CD4-positive, alpha-beta memory T cell (primary cell): ENCODE results near the gene GRAMD1B. TPM values are rescaled to one million over a fixed set of nuclear protein-coding genes. Genes with fewer than 3 reads are reported as not detected.

Experiments used
- CTCF ChIA-PET: fragments of 350-600 bp; sonication (Branson Sonifier 250); formaldehyde crosslinking; loops from one replicate; lab custom pipeline; 2021; ENCODE audit warnings: inconsistent platforms; ENCODE audit not compliant: partially characterized antibody; lab: Charles Lee
- POLR2A ChIA-PET: fragments of 350-600 bp; sonication (Branson Sonifier 250); formaldehyde crosslinking; loops from one replicate; lab custom pipeline; 2021; ENCODE audit not compliant: partially characterized antibody; lab: Charles Lee
- DNase-seq, 5 donors: peaks; one replicate each; pipeline versions ENCODE4 v3.0.0 to v3.0.0-alpha.2; 2020 to 2022; ENCODE audit warnings: mixed read lengths in 1 of 5
- H3K27ac ChIP-seq: one replicate; pipeline ENCODE4 v1.7.0; 2013; ENCODE audit warnings: low read depth, low read length
- H3K27me3 ChIP-seq: 2 replicates; pipeline ENCODE4 v1.7.0; 2013; ENCODE audit warnings: mild to moderate bottlenecking, low read length, moderate library complexity; ENCODE audit not compliant: insufficient read depth
- H3K36me3 ChIP-seq: 2 replicates; pipeline ENCODE4 v1.7.0; 2013; ENCODE audit warnings: mild to moderate bottlenecking, low read length, moderate library complexity; ENCODE audit not compliant: insufficient read depth
- H3K4me1 ChIP-seq: 2 replicates; pipeline ENCODE4 v1.7.0; 2013; ENCODE audit warnings: mild to moderate bottlenecking, low read length, moderate library complexity; ENCODE audit not compliant: insufficient read depth
- H3K4me3 ChIP-seq, 2 donors: one replicate each; pipeline ENCODE4 v1.7.0; 2013; ENCODE audit warnings: low read length in 2 of 2, mild to moderate bottlenecking in 1 of 2
- H3K9me3 ChIP-seq, 2 donors: one replicate each; pipeline ENCODE4 v1.7.0; 2013; ENCODE audit warnings: low read length in 2 of 2, control low read depth in 1 of 2; ENCODE audit not compliant: control insufficient read depth in 1 of 2
- H3K27ac Mint-ChIP-seq, 7 donors: one replicate each; pipeline ENCODE4 v1.8.0; 2020 to 2021; ENCODE audit warnings: mixed read lengths in 7 of 7, mild to moderate bottlenecking in 6 of 7, inconsistent platforms in 3 of 7, moderate library complexity in 3 of 7
- H3K27me3 Mint-ChIP-seq, 2 donors: one replicate each; pipeline ENCODE4 v1.8.0; 2020 to 2021; ENCODE audit warnings: mixed read lengths in 2 of 2
- H3K36me3 Mint-ChIP-seq, 2 donors: one replicate each; pipeline ENCODE4 v1.8.0; 2020 to 2021; ENCODE audit warnings: mixed read lengths in 2 of 2, inconsistent platforms in 1 of 2, mild to moderate bottlenecking in 1 of 2
- H3K4me1 Mint-ChIP-seq, 4 donors: one replicate each; pipeline ENCODE4 v1.8.0; 2020 to 2021; ENCODE audit warnings: mixed read lengths in 4 of 4, mild to moderate bottlenecking in 1 of 4
- H3K4me3 Mint-ChIP-seq, 8 donors: one replicate each; pipeline ENCODE4 v1.8.0; 2020 to 2021; ENCODE audit warnings: mixed read lengths in 8 of 8, mild to moderate bottlenecking in 7 of 8, moderate library complexity in 6 of 8, inconsistent platforms in 3 of 8
- H3K9me3 Mint-ChIP-seq, 8 donors: one replicate each; pipeline ENCODE4 v1.8.0; 2020 to 2021; ENCODE audit warnings: mixed read lengths in 8 of 8, mild to moderate bottlenecking in 5 of 8, inconsistent platforms in 3 of 8, moderate library complexity in 1 of 8
- intact Hi-C: fragments of 100-400 bp; cut with micrococcal nuclease; formaldehyde crosslinking; loops from one replicate; pipeline ENCODE4 v1.15.1; 2023
- polyA plus RNA-seq, 2 donors: library from polyadenylated mRNA; unstranded; fragments of 300-500 nt; fragmentation: Illumina TruSeq; gene quantifications; one replicate each; pipeline ENCODE4 v1.2.3, GENCODE V29; 2021
- total RNA-seq, 2 experiments: library from RNA; stranded (reverse); gene quantifications; one replicate each; pipeline ENCODE4 v1.2.3, GENCODE V29; 2021

Gene GRAMD1B
- total and polyA plus RNA-seq, 4 experiments from 2014 or later = 4.2 to 26.0 (median 12.4) TPM

DNA sequence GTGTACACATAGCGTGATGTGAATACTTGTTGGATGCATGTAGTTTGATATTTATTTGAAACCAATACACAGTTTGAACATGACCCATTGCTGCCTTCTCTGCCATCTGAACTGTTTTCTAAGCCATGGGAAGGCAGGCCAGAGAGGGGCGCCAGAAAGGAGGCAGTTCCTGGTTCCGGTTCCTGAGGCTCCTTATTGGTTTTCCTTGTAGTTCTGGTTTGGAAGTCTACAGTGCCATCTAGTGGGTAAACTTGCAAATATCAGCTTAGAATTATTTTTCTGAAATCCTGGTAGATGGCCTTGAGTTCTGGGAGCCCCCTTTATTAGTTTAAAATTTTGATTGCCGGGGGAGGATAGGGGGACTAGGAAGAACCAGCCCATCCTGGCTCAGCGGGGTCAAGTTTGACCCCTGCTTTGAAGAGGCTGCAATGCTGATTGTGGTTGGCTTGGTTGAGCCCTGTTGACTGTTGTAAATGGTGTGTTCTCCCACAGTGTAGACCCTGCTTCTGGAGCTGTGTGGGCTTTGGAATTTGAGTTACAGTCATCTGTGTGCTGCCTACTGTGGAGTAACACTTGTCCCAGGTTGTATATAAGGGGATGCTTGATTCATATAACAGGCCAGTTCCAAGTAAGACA, 48.4 kb downstream of the GRAMD1B start:
- CTCF ChIA-PET = interaction anchor here (0.5 to 10.0 kb wide), 30 partner anchors 9 to 368 kb away, joined by 3 to 433 read pairs (median 4); partner anchors contain the start of gene GRAMD1B
- H3K36me3 Mint-ChIP-seq = peaks cover 4 to 8% of the 10 kb centered on the region in 2 donors
- H3K27me3 Mint-ChIP-seq = no peaks in the 10 kb centered on the region
- no peaks in the 10 kb centered on the region for H3K9me3 ChIP-seq
- peaks cover 0 to 2% (median 0%) of the 10 kb centered on the region in 8 donors for H3K9me3 Mint-ChIP-seq
- peak overlapping the region in 4 of 7 donors; percentile 4 to 61 (median 56) for H3K27ac Mint-ChIP-seq
- DNase-seq = peak in 4 of 5 donors; percentile 49 to 71 (median 56)
- intact Hi-C loops = loop anchor here (1.0 kb wide), 3 partner anchors 44 to 177 kb away; no protein-coding TSS in a partner anchor
- H3K4me1 Mint-ChIP-seq = peaks cover 6 to 14% (median 11%) of the 10 kb centered on the region in 4 donors
- peak overlapping the region in 7 of 8 donors; percentile 49 to 79 (median 63) for H3K4me3 Mint-ChIP-seq
- no peak overlapping the region for H3K4me3 ChIP-seq
- no peaks in the 10 kb centered on the region for H3K27me3 ChIP-seq
- POLR2A ChIA-PET = interaction anchor here (0.6 to 2.1 kb wide), 3 partner anchors 49 to 71 kb away, joined by 3 to 20 read pairs (median 3); no protein-coding TSS in a partner anchor
- no peaks in the 10 kb centered on the region for H3K36me3 ChIP-seq
- no peak overlapping the region for H3K27ac ChIP-seq
- peaks cover 9% of the 10 kb centered on the region for H3K4me1 ChIP-seq

DNA sequence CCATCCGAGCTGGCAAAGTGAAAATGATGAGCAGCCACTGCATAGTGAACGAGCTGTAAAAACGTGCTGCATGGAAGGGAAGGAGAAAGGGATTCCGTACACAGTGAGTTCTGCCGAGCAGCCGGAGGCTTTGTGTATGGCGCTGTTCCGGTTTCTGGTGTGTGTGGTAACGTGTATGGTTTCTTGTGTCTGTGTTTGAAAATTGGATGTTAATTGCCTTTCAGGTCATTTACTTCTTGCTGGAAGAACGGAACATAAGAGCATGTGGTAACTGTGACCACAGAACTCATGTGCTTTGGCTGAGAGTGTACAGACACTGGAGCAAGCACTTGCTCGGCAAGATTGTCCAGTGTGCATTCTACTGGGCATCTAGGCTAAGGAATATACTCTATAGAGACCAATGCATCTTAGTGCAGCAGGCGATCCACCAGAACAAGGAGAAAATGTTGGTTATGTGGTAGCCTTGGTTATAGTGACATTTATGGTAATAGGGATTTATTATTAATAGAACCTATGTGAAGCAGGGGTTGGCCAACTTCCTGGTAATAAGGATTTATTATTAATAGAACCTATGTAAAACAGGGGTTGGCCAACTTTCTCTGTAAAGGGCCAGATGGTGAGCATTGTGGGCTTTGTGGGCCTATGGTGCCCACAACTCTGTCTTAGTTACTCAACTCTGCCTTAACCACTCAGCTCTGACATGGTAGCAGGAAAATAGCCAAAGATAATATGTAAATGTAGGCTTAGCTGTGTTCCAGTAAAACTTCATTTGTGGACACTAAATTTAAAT, 49.2 kb downstream of the GRAMD1B start:
- Mint-ChIP-seq H3K4me1 (peaks cover 6 to 14% (median 11%) of the 10 kb centered on the region in 4 donors), H3K4me3 (peak overlapping the region; percentile 49 to 79 (median 61)), H3K27me3 (no peaks in the 10 kb centered on the region), H3K36me3 (peaks cover 7 to 11% of the 10 kb centered on the region in 2 donors), H3K9me3 (peaks cover 0 to 2% (median 0%) of the 10 kb centered on the region in 8 donors), H3K27ac (peak overlapping the region in 4 of 7 donors; percentile 4 to 61 (median 56))
- H3K36me3 ChIP-seq = no peaks in the 10 kb centered on the region
- H3K27ac ChIP-seq = no peak overlapping the region
- ChIA-PET CTCF (interaction anchor here (0.5 to 10.0 kb wide), 29 partner anchors 8 to 369 kb away, joined by 3 to 433 read pairs (median 4); partner anchors contain the start of gene GRAMD1B), POLR2A (interaction anchor here (0.6 to 2.1 kb wide), 3 partner anchors 50 to 72 kb away, joined by 3 to 20 read pairs (median 3); no protein-coding TSS in a partner anchor)
- H3K9me3 ChIP-seq = no peaks in the 10 kb centered on the region
- peaks cover 9% of the 10 kb centered on the region for H3K4me1 ChIP-seq
- H3K27me3 ChIP-seq = no peaks in the 10 kb centered on the region
- intact Hi-C loops = no loop called here
- H3K4me3 ChIP-seq = no peak overlapping the region
- DNase-seq = peak in 2 of 5 donors; percentile 8 to 11

DNA sequence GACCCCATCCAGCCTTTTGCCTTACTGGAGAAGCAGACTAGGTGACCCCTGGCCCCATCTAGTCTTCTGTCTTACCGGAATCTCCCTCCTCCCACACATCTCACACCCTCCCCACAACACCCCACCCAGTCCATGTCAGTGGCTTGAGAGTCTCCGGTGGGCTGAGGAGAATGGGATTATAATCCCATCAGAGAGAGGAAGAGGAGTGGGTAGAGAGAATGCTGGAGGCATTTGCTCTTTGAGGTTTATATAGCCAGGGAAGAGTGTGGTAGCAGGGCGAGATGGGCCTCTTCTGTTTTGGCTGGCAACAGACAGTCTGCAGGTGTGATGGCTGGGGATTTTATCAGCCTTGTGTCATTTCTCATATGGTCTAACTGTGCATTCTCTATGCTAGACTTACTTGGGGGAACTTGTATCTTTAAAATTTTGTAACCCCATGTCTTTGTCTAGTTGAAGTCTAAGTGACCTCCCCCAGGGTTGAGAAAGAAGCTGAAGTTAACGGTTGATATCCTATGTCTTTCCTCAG, 50.3 kb downstream of the GRAMD1B start:
- H3K36me3 Mint-ChIP-seq = peaks cover 7 to 15% of the 10 kb centered on the region in 2 donors
- Histone ChIP-seq H3K27me3 (no peaks in the 10 kb centered on the region), H3K4me1 (peaks cover 9% of the 10 kb centered on the region), H3K4me3 (no peak overlapping the region), H3K27ac (no peak overlapping the region), H3K9me3 (no peaks in the 10 kb centered on the region), H3K36me3 (no peaks in the 10 kb centered on the region)
- peaks cover 0 to 2% (median 0%) of the 10 kb centered on the region in 8 donors for H3K9me3 Mint-ChIP-seq
- peak overlapping the region in 2 of 7 donors; percentile 19 to 82 for H3K27ac Mint-ChIP-seq
- ChIA-PET POLR2A (no interaction called here), CTCF (interaction anchor here (1.2 to 10.0 kb wide), 6 partner anchors 11 to 179 kb away, joined by 3 to 433 read pairs (median 18); no protein-coding TSS in a partner anchor)
- H3K4me3 Mint-ChIP-seq = no peak overlapping the region
- DNase-seq = no peak
- H3K4me1 Mint-ChIP-seq = peaks cover 6 to 14% (median 11%) of the 10 kb centered on the region in 4 donors
- no peaks in the 10 kb centered on the region for H3K27me3 Mint-ChIP-seq
- intact Hi-C loops = no loop called here

DNA sequence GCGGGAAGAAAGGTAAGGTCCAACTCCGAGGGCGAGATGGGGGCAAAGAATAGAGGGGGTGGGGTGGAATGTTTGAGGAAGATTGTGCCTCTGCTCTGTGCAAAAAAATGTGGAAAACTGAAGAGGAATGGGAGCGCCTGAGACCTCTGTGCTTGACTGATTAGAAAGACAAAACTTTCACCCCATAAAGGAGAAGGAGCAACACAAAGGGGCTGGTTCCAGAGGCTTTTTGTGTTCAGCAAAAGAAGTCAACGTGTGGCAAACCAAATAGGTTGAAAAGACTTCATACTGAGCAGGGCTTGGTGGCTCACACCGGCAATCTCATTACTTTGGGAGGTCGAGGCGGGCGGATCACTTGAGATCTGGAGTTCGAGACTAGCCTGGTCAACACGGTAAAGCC, 50.8 kb downstream of the GRAMD1B start:
- Histone ChIP-seq H3K4me3 (no peak overlapping the region), H3K4me1 (peaks cover 9% of the 10 kb centered on the region), H3K36me3 (no peaks in the 10 kb centered on the region), H3K27me3 (no peaks in the 10 kb centered on the region), H3K27ac (no peak overlapping the region), H3K9me3 (no peaks in the 10 kb centered on the region)
- H3K9me3 Mint-ChIP-seq = no peaks in the 10 kb centered on the region
- intact Hi-C loops = no loop called here
- no peak overlapping the region for H3K4me3 Mint-ChIP-seq
- H3K27me3 Mint-ChIP-seq = no peaks in the 10 kb centered on the region
- CTCF ChIA-PET = interaction anchor here (10.0 kb wide), 1 partner anchor 73 kb away, joined by 433 read pairs; no protein-coding TSS in a partner anchor
- peaks cover 6 to 14% (median 11%) of the 10 kb centered on the region in 4 donors for H3K4me1 Mint-ChIP-seq
- peak overlapping the region in 1 of 7 donors; percentile 82 for H3K27ac Mint-ChIP-seq
- POLR2A ChIA-PET = no interaction called here
- H3K36me3 Mint-ChIP-seq = peaks cover 7 to 15% of the 10 kb centered on the region in 2 donors
- DNase-seq = no peak

DNA sequence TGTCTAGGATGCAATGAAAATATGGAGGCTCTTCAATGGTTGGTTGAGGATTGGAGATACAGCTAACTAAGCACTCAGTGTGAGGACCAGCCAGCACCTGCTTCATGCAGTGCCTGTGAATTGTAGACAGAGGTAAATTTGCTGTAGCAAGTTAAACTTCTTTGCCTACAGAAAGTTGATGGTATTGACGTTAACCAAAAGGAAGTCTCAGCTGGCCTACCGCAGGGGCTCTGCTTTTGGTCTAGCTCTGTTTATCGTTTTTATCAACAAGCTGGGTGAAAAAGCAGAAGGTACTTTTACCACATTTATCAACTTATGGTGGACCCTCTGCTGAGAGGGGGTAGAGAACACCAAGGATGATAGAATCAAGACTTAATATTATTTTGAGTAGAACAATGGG, 51.6 kb downstream of the GRAMD1B start:
- DNase-seq = no peak
- Histone ChIP-seq H3K27me3 (no peaks in the 10 kb centered on the region), H3K36me3 (no peaks in the 10 kb centered on the region), H3K4me1 (peaks cover 9% of the 10 kb centered on the region), H3K4me3 (no peak overlapping the region), H3K9me3 (no peaks in the 10 kb centered on the region), H3K27ac (no peak overlapping the region)
- H3K4me1 Mint-ChIP-seq = peaks cover 6 to 14% (median 11%) of the 10 kb centered on the region in 4 donors
- H3K27ac Mint-ChIP-seq = peak overlapping the region in 1 of 7 donors; percentile 70
- H3K4me3 Mint-ChIP-seq = no peak overlapping the region
- peaks cover 7 to 15% of the 10 kb centered on the region in 2 donors for H3K36me3 Mint-ChIP-seq
- H3K9me3 Mint-ChIP-seq = no peaks in the 10 kb centered on the region
- intact Hi-C loops = no loop called here
- CTCF ChIA-PET = interaction anchor here (10.0 kb wide), 1 partner anchor 74 kb away, joined by 433 read pairs; no protein-coding TSS in a partner anchor
- POLR2A ChIA-PET = no interaction called here
- no peaks in the 10 kb centered on the region for H3K27me3 Mint-ChIP-seq

DNA sequence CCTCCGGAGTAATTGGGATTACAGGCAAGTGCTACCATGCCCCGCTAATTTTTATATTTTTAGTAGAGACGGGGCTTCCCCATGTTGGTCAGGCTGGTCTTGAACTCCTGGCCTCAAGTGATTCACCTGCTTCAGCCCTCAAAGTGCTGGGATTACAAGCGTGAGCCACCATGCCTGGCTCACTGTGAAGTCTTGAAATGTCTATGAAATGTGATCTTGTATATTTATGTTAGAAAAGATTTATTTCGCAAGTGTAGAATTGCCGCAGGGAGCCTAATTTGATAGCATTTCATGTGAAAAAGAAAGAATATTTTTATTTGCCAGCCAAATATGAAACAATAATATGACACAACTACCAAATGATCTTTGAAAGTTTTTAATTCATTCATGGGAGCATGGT, 52.1 kb downstream of the GRAMD1B start:
- peaks cover 7 to 15% of the 10 kb centered on the region in 2 donors for H3K36me3 Mint-ChIP-seq
- H3K9me3 Mint-ChIP-seq = no peaks in the 10 kb centered on the region
- ChIA-PET POLR2A (no interaction called here), CTCF (interaction anchor here (1.7 to 10.0 kb wide), 2 partner anchors 74 to 75 kb away, joined by 8 to 433 read pairs; no protein-coding TSS in a partner anchor)
- no peak overlapping the region for H3K4me3 ChIP-seq
- no peak for DNase-seq
- H3K4me1 ChIP-seq = peaks cover 9% of the 10 kb centered on the region
- H3K27ac Mint-ChIP-seq = no peak overlapping the region
- H3K36me3 ChIP-seq = no peaks in the 10 kb centered on the region
- no peak overlapping the region for H3K4me3 Mint-ChIP-seq
- no peak overlapping the region for H3K27ac ChIP-seq
- intact Hi-C loops = no loop called here
- H3K9me3 ChIP-seq = no peaks in the 10 kb centered on the region
- H3K27me3 Mint-ChIP-seq = no peaks in the 10 kb centered on the region
- no peaks in the 10 kb centered on the region for H3K27me3 ChIP-seq
- peaks cover 6 to 14% (median 11%) of the 10 kb centered on the region in 4 donors for H3K4me1 Mint-ChIP-seq
